ENCODE measurements around the gene NCK2. TPM values are rescaled to one million over a fixed set of nuclear protein-coding genes. Genes with fewer than 3 reads are reported as not detected.
"Not testable (repeated sequence)": the region's sequence is repeated elsewhere in the genome, so short reads cannot be mapped to it uniquely, and the experiment has no call there.

Gene NCK2
- total RNA-seq, 1 donor from 2014 or later, result 160 TPM

DNA sequence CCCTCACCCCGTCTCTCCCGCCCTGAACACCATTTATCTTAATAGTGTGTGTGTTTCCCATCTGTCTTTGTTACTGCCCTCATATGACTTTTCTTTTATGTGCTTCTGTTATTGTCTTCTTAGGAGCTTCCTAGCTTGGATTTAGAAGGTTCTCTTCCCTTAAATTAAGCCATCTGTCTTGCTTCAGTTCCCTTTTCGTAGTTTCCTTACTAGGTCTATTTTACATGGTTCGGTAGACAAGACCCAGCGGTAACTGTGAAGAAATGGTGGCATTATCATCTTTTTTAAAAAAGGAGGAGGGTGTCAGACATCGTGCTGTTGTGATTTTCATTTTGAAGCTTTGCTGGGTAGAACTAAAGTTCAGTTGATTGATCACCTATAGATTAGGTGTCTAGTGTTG lies 10.3 kb downstream of the NCK2 start:
- DNase-seq (ENCODE audit: low spot score), result no peak

GRCh38 chr2:105755895-105756294 lies 11.2 kb downstream of the NCK2 start:
- no peak for DNase-seq (ENCODE audit: low spot score)

DNA sequence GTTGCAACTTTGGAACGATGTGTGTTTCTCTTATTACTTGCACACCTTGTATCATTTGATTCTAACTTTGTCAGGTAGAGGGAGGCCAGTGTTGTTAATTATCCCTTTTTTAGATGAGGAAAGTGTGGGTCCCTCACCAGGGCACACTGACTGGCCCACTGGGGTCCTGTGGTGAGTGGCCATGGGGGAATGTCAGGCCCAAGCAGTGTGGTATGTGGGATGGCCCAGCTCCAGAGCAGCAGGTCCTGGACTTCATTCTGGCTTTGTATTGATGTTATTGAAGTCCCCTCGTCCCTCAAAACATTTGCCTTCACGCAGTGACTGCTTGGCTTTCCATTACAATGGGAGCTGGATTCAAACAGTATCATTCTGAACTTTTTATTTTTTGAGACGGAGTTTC lies 11.7 kb downstream of the NCK2 start:
- no peak for DNase-seq (ENCODE audit: low spot score)

DNA sequence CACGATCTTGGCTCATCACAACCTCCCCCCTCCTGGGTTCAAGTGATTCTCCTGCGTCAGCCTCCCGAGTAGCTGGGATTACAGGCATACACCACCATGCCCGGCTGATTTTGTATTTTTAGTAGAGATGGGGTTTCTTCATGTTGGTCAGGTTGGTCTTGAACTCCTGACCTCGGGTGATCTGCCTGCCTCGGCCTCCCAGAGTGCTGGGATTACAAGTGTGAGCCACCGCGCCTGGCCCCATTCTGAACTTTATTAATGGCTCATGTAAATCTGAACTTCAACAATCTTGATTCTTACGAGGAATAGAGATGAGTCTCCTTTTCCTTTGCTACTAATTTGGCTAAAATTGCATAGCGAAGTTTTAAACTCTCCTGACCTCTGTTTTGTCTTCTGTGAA lies 12.2 kb downstream of the NCK2 start:
- not testable (repeated sequence) for DNase-seq (ENCODE audit: low spot score)

DNA sequence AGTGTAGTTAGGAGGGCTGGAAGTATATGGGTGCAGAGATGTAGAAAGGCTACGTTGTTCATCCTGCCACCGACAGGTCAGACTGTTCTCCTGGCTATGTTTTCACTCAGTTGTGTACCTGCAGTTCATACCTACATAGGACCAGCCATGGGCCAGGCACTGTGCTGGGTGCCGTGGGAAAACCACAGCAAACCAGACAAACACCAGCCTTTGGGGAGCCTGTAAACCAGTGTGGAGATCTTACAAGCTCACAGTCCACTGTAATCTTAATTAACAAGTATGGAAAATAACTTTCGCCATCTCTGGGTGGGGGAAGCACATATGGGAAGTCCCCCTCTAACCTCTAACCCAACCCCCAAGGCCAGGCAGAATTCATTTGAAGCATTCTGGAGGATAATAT lies 12.7 kb downstream of the NCK2 start:
- DNase-seq (ENCODE audit: low spot score), result no peak

DNA sequence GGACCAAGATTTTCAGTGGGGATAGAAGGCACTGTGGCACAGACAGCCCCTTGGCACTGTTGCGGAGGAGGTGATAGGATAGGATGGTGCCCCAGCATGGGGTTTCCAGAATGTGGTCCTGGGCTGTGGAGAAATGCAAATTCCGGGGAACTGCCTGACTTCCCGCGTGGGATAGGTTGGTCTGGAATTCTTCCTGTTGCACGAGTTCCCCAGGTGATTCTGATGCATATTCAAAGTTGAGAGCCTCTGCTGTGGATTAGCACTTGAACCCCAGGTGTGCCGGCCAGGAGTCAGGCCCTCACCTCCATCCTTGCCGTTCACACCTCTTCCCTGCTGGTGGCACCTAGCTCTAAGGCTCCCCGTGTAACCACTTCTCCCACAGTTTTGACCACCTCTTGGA lies 15.5 kb downstream of the NCK2 start:
- no peak for DNase-seq (ENCODE audit: low spot score)

DNA sequence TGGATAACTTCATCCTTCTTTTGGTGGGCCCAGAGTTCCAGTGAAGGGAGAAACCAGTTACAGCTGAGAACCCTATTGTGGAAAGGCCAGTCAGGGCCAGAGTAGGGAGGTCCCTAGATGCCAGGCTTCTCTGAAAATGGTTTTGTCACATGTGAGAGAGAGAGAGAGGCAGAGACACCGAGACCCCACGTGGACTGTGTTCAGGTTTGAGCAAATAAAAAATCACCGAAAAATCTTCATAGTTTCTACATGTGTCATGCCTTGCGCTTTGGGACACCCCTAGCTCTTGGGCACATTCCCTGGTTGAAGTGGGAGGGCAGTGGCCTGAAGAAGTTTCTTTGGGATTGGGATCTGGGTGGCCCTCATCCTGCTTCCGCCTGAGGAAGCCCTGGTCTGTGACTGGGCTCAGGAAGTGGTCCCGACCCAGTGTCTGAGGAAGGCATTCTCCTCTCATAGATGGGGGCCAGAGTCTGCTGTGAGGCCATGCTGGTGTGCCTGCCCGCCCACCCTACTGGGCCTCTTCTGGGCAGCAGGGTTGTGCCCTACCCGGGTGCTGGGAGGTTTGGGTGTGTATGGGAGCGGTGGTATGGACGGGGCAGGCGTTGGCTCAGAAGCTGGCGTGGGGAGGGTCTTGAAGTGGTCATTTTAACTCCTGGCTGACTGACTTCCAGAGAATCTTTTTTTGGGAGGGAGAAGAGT lies 16.1 kb downstream of the NCK2 start:
- DNase-seq (ENCODE audit: low spot score), result no peak

DNA sequence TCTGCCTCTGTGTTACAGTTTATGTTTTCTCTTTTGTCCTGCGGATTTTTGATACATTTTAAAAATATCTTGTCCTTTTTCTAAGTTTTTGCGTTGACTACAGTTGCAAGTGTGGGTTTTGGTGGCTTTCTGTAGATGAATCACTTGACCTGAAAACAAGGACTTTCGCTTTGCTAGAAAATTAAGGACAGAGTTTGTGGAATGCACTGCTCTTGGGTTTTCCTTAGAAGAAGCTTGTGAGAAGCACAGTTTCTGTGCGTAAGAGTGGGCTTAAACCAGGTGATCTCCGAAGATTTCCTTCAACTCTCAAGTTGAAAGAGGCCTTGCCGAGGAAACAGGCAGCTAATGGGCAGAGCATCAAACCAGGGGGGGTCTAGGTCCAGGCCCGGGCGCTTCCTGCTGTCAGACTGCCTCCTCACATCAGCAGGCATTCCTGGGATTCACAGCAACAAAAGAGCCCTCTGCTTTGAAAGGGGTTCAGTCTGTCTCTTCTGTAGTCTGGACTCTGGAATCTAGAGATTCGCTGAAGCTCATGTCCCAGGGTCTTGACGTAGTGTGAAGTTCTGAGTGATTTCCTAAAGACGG lies 17.3 kb downstream of the NCK2 start:
- no peak for DNase-seq (ENCODE audit: low spot score)

GRCh38 chr2:105763076-105763475 lies 18.4 kb downstream of the NCK2 start:
- DNase-seq (ENCODE audit: low spot score), result no peak

GRCh38 chr2:105764059-105764458 lies 19.3 kb downstream of the NCK2 start:
- no peak for DNase-seq (ENCODE audit: low spot score)

GRCh38 chr2:105765415-105766299 lies 20.9 kb downstream of the NCK2 start:
- DNase-seq (ENCODE audit: low spot score), result no peak

DNA sequence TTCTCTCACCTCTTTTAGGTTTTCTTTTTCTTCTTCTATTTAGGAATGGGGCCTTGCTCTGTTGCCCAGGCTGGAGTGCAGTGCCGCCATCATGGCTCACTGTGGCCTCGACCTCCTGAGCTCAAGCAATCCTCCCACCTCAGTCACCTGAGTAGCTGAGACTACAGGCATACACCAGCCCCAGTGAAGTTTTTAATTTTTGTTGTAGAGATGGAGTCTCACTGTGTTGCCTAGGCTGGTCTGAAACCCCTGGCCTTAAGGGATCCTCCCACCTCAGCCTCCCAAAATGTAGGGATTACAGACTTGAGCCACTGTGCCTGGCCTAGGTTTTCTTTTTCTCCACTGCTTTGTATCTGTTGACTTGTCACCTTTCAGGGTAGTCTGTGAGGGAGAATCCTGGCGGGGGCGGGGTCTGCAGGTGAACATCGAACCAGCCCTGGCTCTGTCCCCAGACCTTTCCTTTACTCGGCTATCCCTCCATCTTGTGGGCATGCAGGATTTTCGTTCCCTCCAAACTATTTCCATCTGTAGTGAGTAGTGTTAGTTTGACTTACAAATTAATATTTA lies 21.7 kb downstream of the NCK2 start:
- DNase-seq (ENCODE audit: low spot score), result no peak

- no peak for DNase-seq (ENCODE audit: low spot score)
These were observed 23.5 kb downstream of the NCK2 start for GRCh38 chr2:105768176-105768575.

GRCh38 chr2:105768961-105769452 lies 24.3 kb downstream of the NCK2 start:
- DNase-seq (ENCODE audit: low spot score), result no peak

DNA sequence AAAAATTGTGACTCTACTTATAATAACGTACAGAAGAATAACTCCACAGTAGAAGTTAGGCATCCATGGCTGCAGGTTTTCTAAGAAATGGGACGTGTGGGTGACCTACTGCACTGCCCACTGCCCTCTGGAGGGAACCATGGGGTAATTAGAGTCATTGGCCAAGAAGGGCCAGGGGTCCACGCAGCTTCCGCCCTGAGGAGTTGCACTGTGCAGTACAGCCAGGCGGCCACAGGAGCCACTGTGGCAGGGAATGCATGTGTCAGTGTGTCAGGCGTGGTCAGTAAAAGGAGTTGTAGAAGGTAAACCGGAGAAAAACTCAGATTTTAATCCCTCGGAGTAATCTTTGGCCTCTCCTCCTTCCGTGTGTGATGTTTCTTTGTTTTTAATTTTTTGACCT lies 24.8 kb downstream of the NCK2 start:
- DNase-seq (ENCODE audit: low spot score), result no peak

DNA sequence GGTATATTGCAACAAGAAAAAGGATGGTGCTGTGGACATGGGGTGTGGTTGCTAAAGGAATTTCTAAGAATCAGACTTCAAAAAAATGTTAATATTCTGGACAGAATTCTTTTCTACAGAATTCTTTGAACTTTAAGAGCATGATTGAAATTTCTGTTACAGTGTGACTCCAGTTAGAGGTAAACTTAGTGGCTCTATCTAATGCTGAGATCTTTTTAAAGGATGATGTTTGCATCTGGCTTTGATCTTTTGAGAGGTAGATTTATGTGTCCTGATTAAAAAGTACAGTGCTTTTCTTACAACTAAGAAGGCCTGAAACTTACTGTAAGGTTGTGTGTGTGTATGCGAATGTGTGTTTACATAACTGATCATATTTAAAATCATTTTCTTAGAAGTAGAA lies 25.4 kb downstream of the NCK2 start:
- no peak for DNase-seq (ENCODE audit: low spot score)

DNA sequence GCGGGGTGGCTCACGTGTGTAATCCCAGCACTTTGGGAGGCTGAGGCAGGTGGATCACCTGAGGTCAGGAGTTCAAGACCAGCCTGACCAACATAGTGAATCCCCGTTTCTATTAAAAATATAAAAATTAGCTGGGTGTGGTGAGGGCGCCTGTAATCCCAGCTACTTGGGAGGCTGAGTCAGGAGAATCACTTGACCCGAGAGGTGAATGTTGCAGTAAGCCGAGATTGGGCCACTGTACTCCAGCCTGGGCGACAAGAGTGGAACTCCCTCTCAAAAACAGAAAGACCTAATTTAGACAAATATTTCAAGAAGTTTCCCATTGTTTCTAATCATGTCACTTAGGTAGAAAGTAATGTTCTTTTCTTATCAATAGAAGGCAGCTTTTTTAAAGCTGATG lies 26.6 kb downstream of the NCK2 start:
- DNase-seq (ENCODE audit: low spot score), result not testable (repeated sequence)

GRCh38 chr2:105771836-105772235 lies 27.1 kb downstream of the NCK2 start:
- no peak for DNase-seq (ENCODE audit: low spot score)

DNA sequence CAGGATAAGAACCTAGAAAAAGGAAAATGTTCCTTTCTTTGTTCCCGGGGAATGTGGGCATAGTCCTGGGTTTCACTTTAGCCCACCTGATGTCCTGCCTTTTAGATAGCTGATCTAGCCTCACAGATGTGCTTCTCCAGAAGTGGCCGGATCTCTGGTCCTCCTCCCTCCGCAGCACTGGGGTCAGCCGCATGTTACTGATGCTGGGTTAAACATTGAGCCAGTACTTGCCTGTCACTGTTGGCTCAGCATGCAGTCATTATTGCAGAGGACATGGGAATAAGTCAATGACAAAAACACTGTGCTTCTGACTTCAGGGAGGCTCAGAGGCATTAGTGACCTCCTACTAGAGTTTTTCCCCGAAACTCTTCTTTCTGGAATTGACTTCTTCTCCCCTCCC lies 27.6 kb downstream of the NCK2 start:
- DNase-seq (ENCODE audit: low spot score), result no peak

GRCh38 chr2:105773568-105773967 lies 28.9 kb downstream of the NCK2 start:
- DNase-seq (ENCODE audit: low spot score), result no peak

DNA sequence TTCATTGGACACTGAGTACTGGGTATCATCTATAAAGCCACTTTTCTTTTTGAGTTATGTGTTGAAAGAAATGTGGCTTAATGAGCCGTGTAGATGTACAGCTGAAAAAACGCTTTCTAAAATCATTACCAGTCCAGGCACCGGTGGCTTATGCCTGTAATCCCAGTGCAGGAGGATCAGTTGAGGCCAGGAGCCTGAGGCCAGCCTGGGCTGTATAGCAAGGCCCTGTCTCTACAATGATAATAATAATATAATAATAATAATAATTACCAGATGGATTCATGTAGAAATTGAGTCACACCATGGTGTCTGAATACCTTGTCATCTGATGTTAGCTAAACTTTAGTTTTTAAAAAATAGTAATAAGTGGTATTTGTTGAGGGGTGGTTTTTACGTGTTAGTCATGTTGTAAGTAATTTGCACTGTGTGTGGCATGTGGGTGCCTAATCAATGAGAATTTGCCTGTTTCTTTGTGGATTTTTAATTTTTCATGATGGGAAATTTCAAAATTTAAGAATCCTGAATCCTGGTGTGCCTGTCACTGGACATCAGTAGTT lies 30.1 kb downstream of the NCK2 start:
- DNase-seq (ENCODE audit: low spot score), result no peak
